H1 (cell line): Measurements from ENCODE around the gene KMT2A. TPM values are rescaled to one million over a fixed set of nuclear protein-coding genes. Genes with fewer than 3 reads are reported as not detected.
A peak's percentile ranks its signal among the peaks of the same experiment; 100 is the strongest.

Experiments
- CTCF ChIA-PET: fragments of 300-600 bp; sonication (Branson Sonifier 250); formaldehyde crosslinking; loops from one replicate; lab custom pipeline; 2021; ENCODE audit not compliant: partially characterized antibody; lab: Charles Lee
- POLR2A ChIA-PET: fragments of 300-600 bp; sonication (Branson Sonifier 250); formaldehyde crosslinking; loops from one replicate; lab custom pipeline; 2021; ENCODE audit warnings: inconsistent platforms; ENCODE audit not compliant: partially characterized antibody; lab: Charles Lee
- DNase-seq, 2 experiments: peaks; one replicate each; pipeline versions ENCODE4 v3.0.0 to v3.0.0-alpha.2; 2010 to 2022; ENCODE audit warnings: low spot score in 2 of 2, low read depth in 1 of 2, mixed read lengths in 1 of 2
- FAIRE-seq: peaks from 2 replicates; lab custom pipeline; 2011; peaks lifted over from hg19 to GRCh38; lab: Jason Lieb, UNC
- H2AFZ ChIP-seq: 2 replicates; pipeline ENCODE4 v1.8.1; 2012; ENCODE audit warnings: low read length, inconsistent platforms
- H2AK5ac ChIP-seq: 2 replicates; pipeline ENCODE4 v1.6.1; 2013; ENCODE audit warnings: low read depth, low read length
- H2BK120ac ChIP-seq: replicated peaks from 2 replicates; pipeline ENCODE3; 2013; ENCODE audit warnings: low read depth, low read length, inconsistent platforms
- H2BK12ac ChIP-seq: 2 replicates; pipeline ENCODE4 v1.6.1; 2013; ENCODE audit warnings: low read depth, low read length
- H2BK15ac ChIP-seq: 2 replicates; pipeline ENCODE4 v1.6.1; 2013; ENCODE audit warnings: low read length
- H2BK20ac ChIP-seq: 2 replicates; pipeline ENCODE4 v1.6.1; 2013; ENCODE audit warnings: low read length
- H2BK5ac ChIP-seq: 2 replicates; pipeline ENCODE4 v1.6.1; 2013; ENCODE audit warnings: low read depth, low read length
- H3K14ac ChIP-seq: 2 replicates; pipeline ENCODE4 v1.6.1; 2013; ENCODE audit warnings: inconsistent platforms; ENCODE audit not compliant: insufficient read length
- H3K18ac ChIP-seq: 2 replicates; pipeline ENCODE4 v1.6.1; 2013; ENCODE audit warnings: low read length; ENCODE audit errors: extremely low read depth
- H3K23ac ChIP-seq: 2 replicates; pipeline ENCODE4 v1.6.1; 2013; ENCODE audit warnings: inconsistent platforms; ENCODE audit not compliant: insufficient read length
- H3K23me2 ChIP-seq: 2 replicates; pipeline ENCODE4 v1.6.1; 2013; ENCODE audit warnings: low read depth, low read length
- H3K27ac ChIP-seq: 2 replicates; pipeline ENCODE4 v1.6.1; 2011; ENCODE audit warnings: low read depth, low read length, inconsistent platforms
- H3K27me3 ChIP-seq, 4 experiments: replicated peaks in 1 of 4; 1 replicate in 1 of 4; 2 replicates in 3 of 4; pipeline versions ENCODE4 v1.6.1 to v1.8.1; 2011 to 2013; ENCODE audit warnings: low read length in 3 of 4, mild to moderate bottlenecking in 3 of 4, inconsistent platforms in 2 of 4, mixed read lengths in 2 of 4, moderate library complexity in 1 of 4; ENCODE audit not compliant: control insufficient read depth in 3 of 4, insufficient read depth in 3 of 4; ENCODE audit errors: extremely low read depth in 1 of 4
- H3K36me3 ChIP-seq, 4 experiments: 2 replicates each; pipeline versions ENCODE4 v1.6.1 to v1.8.1; 2011 to 2013; ENCODE audit warnings: mild to moderate bottlenecking in 4 of 4, low read length in 3 of 4, moderate library complexity in 2 of 4, control low read depth in 1 of 4, inconsistent platforms in 1 of 4; ENCODE audit not compliant: insufficient read depth in 4 of 4, control insufficient read depth in 2 of 4
- H3K4ac ChIP-seq: replicated peaks from 2 replicates; pipeline ENCODE3; 2013; ENCODE audit warnings: low read length, low read depth, mixed read lengths, inconsistent platforms; ENCODE audit not compliant: insufficient read length
- H3K4me1 ChIP-seq, 4 experiments: replicated peaks in 1 of 4; 1 replicate in 1 of 4; 2 replicates in 3 of 4; pipeline versions ENCODE4 v1.6.1 to v1.8.1; 2011 to 2013; ENCODE audit warnings: low read length in 3 of 4, inconsistent platforms in 2 of 4, mixed read lengths in 1 of 4; ENCODE audit not compliant: insufficient read depth in 4 of 4, control insufficient read depth in 3 of 4
- H3K4me2 ChIP-seq, 2 experiments: 2 replicates each; pipeline versions ENCODE4 v1.6.1 to v1.8.1; 2011 to 2013; ENCODE audit warnings: low read depth in 2 of 2, low read length in 2 of 2, control low read depth in 1 of 2, inconsistent platforms in 1 of 2, mild to moderate bottlenecking in 1 of 2; ENCODE audit not compliant: insufficient read depth in 1 of 2
- H3K4me3 ChIP-seq, 4 experiments: fragments of 200-600, 300-600 bp in 1 of 4; sonication (generic), shearing (Covaris generic), sonication (Bioruptor Twin) in 1 of 4; 2 replicates each; pipeline versions ENCODE4 v1.5.1 to v1.8.1; 2011 to 2016; ENCODE audit warnings: low read length in 4 of 4, low read depth in 3 of 4, control low read depth in 2 of 4, inconsistent platforms in 2 of 4, mild to moderate bottlenecking in 2 of 4, mixed read lengths in 1 of 4, moderate library complexity in 1 of 4; ENCODE audit not compliant: insufficient read depth in 2 of 4; ENCODE audit errors: extremely low read depth in 1 of 4
- H3K56ac ChIP-seq: replicated peaks from 2 replicates; pipeline ENCODE3; 2013; ENCODE audit warnings: low read depth, mild to moderate bottlenecking, mixed read lengths, low read length, inconsistent platforms; ENCODE audit not compliant: insufficient read length
- H3K79me1 ChIP-seq: 2 replicates; pipeline ENCODE4 v1.6.1; 2013; ENCODE audit warnings: low read depth, low read length, control low read depth
- H3K79me2 ChIP-seq, 2 experiments: 2 replicates each; pipeline versions ENCODE4 v1.6.1 to v1.8.1; 2012 to 2013; ENCODE audit warnings: low read length in 2 of 2, mild to moderate bottlenecking in 2 of 2, inconsistent platforms in 1 of 2; ENCODE audit not compliant: insufficient read depth in 2 of 2, control insufficient read depth in 1 of 2
- H3K9ac ChIP-seq, 4 experiments: replicated peaks in 1 of 4; 1 replicate in 1 of 4; 2 replicates in 3 of 4; pipeline versions ENCODE4 v1.6.1 to v1.8.1; 2011 to 2013; ENCODE audit warnings: low read depth in 3 of 4, low read length in 3 of 4, control low read depth in 2 of 4, mild to moderate bottlenecking in 2 of 4, moderate library complexity in 2 of 4, inconsistent platforms in 1 of 4; ENCODE audit errors: extremely low read depth in 1 of 4
- H3K9me3 ChIP-seq, 2 experiments: 2 replicates each; pipeline versions ENCODE4 v1.6.1 to v1.8.1; 2012 to 2013; ENCODE audit warnings: mild to moderate bottlenecking in 2 of 2, moderate library complexity in 2 of 2, control low read depth in 1 of 2, inconsistent platforms in 1 of 2, low read depth in 1 of 2, low read length in 1 of 2, mixed read lengths in 1 of 2; ENCODE audit not compliant: insufficient read depth in 2 of 2
- H4K20me1 ChIP-seq, 2 experiments: replicated peaks in 1 of 2; 2 replicates each; pipeline versions ENCODE3 to v1.8.1; 2011 to 2013; ENCODE audit warnings: inconsistent platforms in 2 of 2, low read length in 2 of 2, mild to moderate bottlenecking in 1 of 2; ENCODE audit not compliant: insufficient read depth in 2 of 2, control insufficient read depth in 1 of 2
- H4K5ac ChIP-seq: 2 replicates; pipeline ENCODE4 v1.6.1; 2013; ENCODE audit warnings: low read length, low read depth, mixed read lengths, inconsistent platforms; ENCODE audit not compliant: insufficient read length
- H4K8ac ChIP-seq: 2 replicates; pipeline ENCODE4 v1.8.0; 2013; ENCODE audit warnings: mild to moderate bottlenecking, moderate library complexity, low read length, inconsistent platforms; ENCODE audit not compliant: insufficient read depth; ENCODE audit errors: extremely low read depth
- H4K91ac ChIP-seq: replicated peaks from 2 replicates; pipeline ENCODE3; 2013; ENCODE audit warnings: low read length, mixed read lengths, inconsistent platforms; ENCODE audit not compliant: insufficient read length
- SUZ12 ChIP-seq: fragments of 200-600 bp; sonication (generic); IDR thresholded peaks from 2 replicates; pipeline ENCODE4 v1.6.1; 2012; ENCODE audit warnings: mild to moderate bottlenecking, inconsistent platforms, low read length, moderate library complexity, mixed read lengths
- WGBS, 2 experiments: shearing (Covaris generic) in 1 of 2; methylation state at CpG; one replicate each; pipeline versions ENCODE4 v1.1.6 to v1.1.7; 2013 to 2015; ENCODE audit warnings: low lambda C conversion rate in 2 of 2, mixed read lengths in 2 of 2, inconsistent platforms in 1 of 2, low coverage in 1 of 2, missing lambda C conversion rate in 1 of 2; ENCODE audit not compliant: insufficient replicate concordance in 2 of 2, insufficient coverage in 1 of 2, insufficient read length in 1 of 2; ENCODE audit errors: extremely low coverage in 1 of 2, missing lambda C conversion rate in 1 of 2; 5-methylcytosine and 5-hydroxymethylcytosine counted together
- polyA plus RNA-seq, 7 experiments: library from polyadenylated mRNA; depleted of rRNA in 3 of 7; stranded (reverse) in 5 of 7; unstranded in 2 of 7; fragments of >200 nt in 5 of 7; fragments of 200-250 nt in 2 of 7; gene quantifications; 1 replicate in 5 of 7; 2 replicates in 1 of 7; 4 replicates in 1 of 7; pipeline versions ENCODE4 v1.2.1 to v1.2.3, GENCODE V29; 2011 to 2013; ENCODE audit warnings: missing spikeins in 2 of 7, mixed read lengths in 2 of 7
- total RNA-seq: library from RNA; stranded (reverse); fragmentation: NEBNext Ultra II Directional; extraction: Animal tissue kit (Norgen Biotek cat#: 25700); gene quantifications from 2 replicates; pipeline ENCODE4 v1.2.1, GENCODE V29; 2021
- TF ChIP-seq, protein P1 (sequence below), 3 experiments: IDR thresholded peaks; 1 replicate in 2 of 3; 2 replicates in 1 of 3; pipeline versions ENCODE4 v1.5.1 to v1.6.1; 2011; ENCODE audit warnings: low read length in 3 of 3, mild to moderate bottlenecking in 3 of 3, inconsistent platforms in 2 of 3, low read depth in 1 of 3, moderate library complexity in 1 of 3; ENCODE audit not compliant: insufficient read depth in 1 of 3; ENCODE audit errors: control extremely low read depth in 1 of 3

The KMT2A gene
- total and polyA plus RNA-seq, 2 of the 8 experiments (the other 6 are each of a cell fraction or from before 2014, with no cell fraction given) = 35.9 to 62.1 TPM

DNA sequence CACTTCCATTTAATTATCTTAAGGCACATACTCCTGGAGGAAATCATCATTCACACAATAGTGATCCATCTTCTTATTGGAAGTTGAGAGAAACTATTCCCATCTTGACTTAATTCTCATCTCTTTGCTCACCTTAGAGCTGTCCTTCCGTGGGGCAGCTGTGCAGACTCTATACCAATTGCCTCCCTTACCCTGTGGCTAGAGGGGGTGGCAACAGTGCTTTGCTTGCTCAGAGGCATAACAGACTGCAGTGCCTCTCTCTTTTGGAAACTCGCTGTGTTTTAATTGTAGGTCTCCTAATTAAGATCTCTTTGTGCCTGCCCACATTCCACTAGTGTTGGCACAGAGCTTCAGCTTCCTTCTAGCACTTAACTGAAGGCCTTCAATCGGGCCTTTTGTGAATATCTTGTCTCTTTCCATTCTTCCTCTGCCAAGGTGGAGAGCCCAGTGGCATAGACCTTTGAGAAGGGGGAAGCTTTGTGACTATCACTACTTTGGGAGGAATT, 5.5 kb downstream of the KMT2A start:
- Histone ChIP-seq H2AFZ (no peak overlapping the region), H3K23me2 (peaks cover 10% of the 10 kb centered on the region), H3K79me2 (peaks cover 34 to 100% of the 10 kb centered on the region in 2 experiments), H3K56ac (no peak overlapping the region), H3K23ac (no peak overlapping the region), H3K4ac (no peak overlapping the region), H3K4me1 (peaks cover 0 to 12% (median 5%) of the 10 kb centered on the region in 4 experiments; a peak in 6 of 7 replicates), H2AK5ac (no peak overlapping the region), H3K14ac (no peak overlapping the region), H3K9me3 (no peaks in the 10 kb centered on the region), H2BK5ac (no peak overlapping the region), H3K27me3 (no peaks in the 10 kb centered on the region), H3K9ac (no peak overlapping the region), H4K8ac (no peak overlapping the region), H3K27ac (no peak overlapping the region), H2BK15ac (no peak overlapping the region), H4K91ac (no peak overlapping the region), H4K5ac (no peak overlapping the region), H2BK20ac (no peak overlapping the region), H3K18ac (no peak overlapping the region), H2BK120ac (no peak overlapping the region), H3K4me2 (peak overlapping the region in 1 of 2 experiments; percentile 9; a peak in 1 of 4 replicates), H3K36me3 (peaks cover 0 to 3% (median 0%) of the 10 kb centered on the region in 4 experiments; a peak in 1 of 8 replicates), H4K20me1 (peaks cover 44 to 47% of the 10 kb centered on the region in 2 experiments), H3K79me1 (peaks cover 5% of the 10 kb centered on the region; the same call in 1 of the 2 replicates), H2BK12ac (no peak overlapping the region), H3K4me3 (0 out of 8 replicates have a peak overlapping the region, but pooled peaks of 1 of the 4 experiments have one; percentile 1)
- CTCF ChIA-PET = interaction anchor here (0.6 to 2.2 kb wide), 5 partner anchors 10 to 85 kb away, joined by 3 to 5 read pairs (median 3); no protein-coding TSS in a partner anchor
- TF ChIP-seq, protein P1, sequence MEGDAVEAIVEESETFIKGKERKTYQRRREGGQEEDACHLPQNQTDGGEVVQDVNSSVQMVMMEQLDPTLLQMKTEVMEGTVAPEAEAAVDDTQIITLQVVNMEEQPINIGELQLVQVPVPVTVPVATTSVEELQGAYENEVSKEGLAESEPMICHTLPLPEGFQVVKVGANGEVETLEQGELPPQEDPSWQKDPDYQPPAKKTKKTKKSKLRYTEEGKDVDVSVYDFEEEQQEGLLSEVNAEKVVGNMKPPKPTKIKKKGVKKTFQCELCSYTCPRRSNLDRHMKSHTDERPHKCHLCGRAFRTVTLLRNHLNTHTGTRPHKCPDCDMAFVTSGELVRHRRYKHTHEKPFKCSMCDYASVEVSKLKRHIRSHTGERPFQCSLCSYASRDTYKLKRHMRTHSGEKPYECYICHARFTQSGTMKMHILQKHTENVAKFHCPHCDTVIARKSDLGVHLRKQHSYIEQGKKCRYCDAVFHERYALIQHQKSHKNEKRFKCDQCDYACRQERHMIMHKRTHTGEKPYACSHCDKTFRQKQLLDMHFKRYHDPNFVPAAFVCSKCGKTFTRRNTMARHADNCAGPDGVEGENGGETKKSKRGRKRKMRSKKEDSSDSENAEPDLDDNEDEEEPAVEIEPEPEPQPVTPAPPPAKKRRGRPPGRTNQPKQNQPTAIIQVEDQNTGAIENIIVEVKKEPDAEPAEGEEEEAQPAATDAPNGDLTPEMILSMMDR (IDR thresholded peaks at IDR 0.05; ENCODE audit: control extremely low read depth in 1 of 3, insufficient read depth in 1 of 3, low read depth in 1 of 3, low read length in 3 of 3) = peak in 1 of 3 experiments; percentile 2; a peak in 1 of 4 replicates
- TF ChIP-seq SUZ12 = no peak
- FAIRE-seq = no peak
- 73% methylated on average over 3 of the region's 3 CpGs; no CpG with 5 or more reads in 1 of the 2 experiments for WGBS, 2 experiments
- DNase-seq = no peak
- POLR2A ChIA-PET = interaction anchor here (1.4 to 2.0 kb wide), 2 partner anchors 10 to 14 kb away, joined by 3 to 7 read pairs; no protein-coding TSS in a partner anchor
